A549 treated with CORT108297 at 1 μM for 4 hours (cell line): ENCODE data around the gene KCNK15. TPM values are rescaled to one million over a fixed set of nuclear protein-coding genes. Genes with fewer than 3 reads are reported as not detected.

ENCODE experiments used
- total RNA-seq: library from RNA; stranded (reverse); fragments of 200-300 nt; extraction: Qiagen RNA extraction; gene quantifications from 5 replicates; pipeline ENCODE4 v1.2.3, GENCODE V29; 2022

KCNK15 gene
- total RNA-seq: 0.54 to 0.77 TPM (median 0.72 TPM) in 5 replicates

DNA sequence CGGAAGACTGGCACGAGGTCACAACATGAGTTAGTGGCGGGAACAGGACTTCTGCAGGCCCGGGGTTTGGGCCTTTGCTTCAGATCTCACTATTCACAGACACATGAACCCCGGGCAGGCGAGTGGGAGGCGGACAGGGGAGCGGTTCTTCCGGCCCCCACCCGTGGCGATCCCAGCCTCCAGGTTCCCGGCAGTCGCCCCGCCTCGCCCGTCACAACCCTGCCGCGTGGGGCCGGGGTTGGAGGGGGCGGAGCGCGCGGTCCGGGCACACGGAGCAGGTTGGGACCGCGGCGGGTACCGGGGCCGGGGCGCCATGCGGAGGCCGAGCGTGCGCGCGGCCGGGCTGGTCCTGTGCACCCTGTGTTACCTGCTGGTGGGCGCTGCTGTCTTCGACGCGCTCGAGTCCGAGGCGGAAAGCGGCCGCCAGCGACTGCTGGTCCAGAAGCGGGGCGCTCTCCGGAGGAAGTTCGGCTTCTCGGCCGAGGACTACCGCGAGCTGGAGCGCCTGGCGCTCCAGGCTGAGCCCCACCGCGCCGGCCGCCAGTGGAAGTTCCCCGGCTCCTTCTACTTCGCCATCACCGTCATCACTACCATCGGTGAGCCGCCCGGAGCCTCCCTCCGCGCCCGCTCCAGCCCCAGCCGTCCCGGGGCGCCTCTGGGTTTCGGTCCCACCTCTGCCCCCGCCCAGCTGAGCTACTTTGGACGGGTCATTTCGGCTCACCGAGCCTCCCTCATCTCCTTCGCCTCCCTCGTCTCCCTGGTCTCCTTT, at the start of gene KCNK15:
Gene KCNK15, plus strand, starts transcription at position 268 of the 769 bp plus-strand sequence. Its CDS starts 46 bp downstream, at position 314.

DNA sequence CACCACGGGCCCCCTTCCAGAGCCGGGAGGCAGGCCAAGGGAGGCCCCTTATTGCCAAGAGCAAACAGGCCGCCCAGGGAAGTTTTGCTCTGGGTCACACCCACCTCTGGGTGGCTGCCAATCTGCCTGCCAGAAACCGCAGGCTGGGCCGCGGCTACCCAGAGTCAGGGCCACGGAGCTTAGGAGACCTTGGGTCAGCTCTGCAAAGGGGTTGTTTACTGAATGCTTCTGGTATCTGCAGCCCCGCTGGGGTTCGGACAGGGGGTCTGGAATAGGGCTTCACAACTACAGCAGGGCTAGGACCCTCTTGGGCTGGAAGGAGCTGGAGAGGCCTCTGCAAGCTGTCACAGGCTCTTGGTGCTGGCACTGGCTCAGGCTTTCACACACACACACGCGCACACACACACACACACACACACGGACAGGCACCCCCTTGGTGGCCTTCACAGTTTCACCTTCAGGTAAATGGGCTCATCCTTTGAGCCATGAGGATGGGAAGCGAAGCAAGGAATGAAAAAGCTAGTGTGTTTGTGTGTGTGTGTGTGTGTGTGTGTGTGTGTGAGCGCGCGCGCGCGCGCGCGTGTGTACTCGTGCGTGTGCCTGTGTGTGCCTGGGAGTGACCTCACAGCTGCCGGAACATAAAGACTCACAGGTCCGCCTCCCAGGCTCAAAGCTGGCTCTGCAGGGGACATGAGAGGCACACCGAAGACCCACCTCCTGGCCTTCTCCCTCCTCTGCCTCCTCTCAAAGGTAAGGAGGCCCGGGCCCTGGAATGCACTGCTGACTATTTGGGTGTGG, 30.8 kb upstream of the KCNK15 start, which contains the start of gene CCN5:
Gene CCN5, plus strand, starts transcription at position 669 of the 798 bp plus-strand sequence. Its CDS starts 22 bp downstream, at position 691.

Other genes starting within 250 kb of the KCNK15 start
- gene SERINC3, start 223.8 kb upstream of the KCNK15 start, total RNA-seq: 70.4 to 87.2 TPM (median 79.6 TPM) in 5 replicates
- 33.3 to 39.2 TPM (median 38.9 TPM) in 5 replicates for gene PKIG, start 163.3 kb upstream of the KCNK15 start, total RNA-seq
- 49.8 to 59.5 TPM (median 57.1 TPM) in 5 replicates for gene ADA, start 94.2 kb upstream of the KCNK15 start, total RNA-seq
- 24.5 to 42.8 TPM (median 29.3 TPM) in 5 replicates for gene CCN5, start 30.5 kb upstream of the KCNK15 start, total RNA-seq
- 1.2 to 1.9 TPM (median 1.5 TPM) in 5 replicates for gene RIMS4, start 64.7 kb downstream of the KCNK15 start, total RNA-seq
- 188 to 218 TPM (median 193 TPM) in 5 replicates for gene YWHAB, start 139.8 kb downstream of the KCNK15 start, total RNA-seq
- gene PABPC1L, start 164.2 kb downstream of the KCNK15 start, total RNA-seq: 14.4 to 24.0 TPM (median 18.8 TPM) in 5 replicates
- 40.2 to 43.3 TPM (median 41.6 TPM) in 5 replicates for gene TOMM34, start 214.5 kb downstream of the KCNK15 start, total RNA-seq
- gene STK4, start 220.6 kb downstream of the KCNK15 start, total RNA-seq: 12.3 to 14.6 TPM (median 13.3 TPM) in 5 replicates